Measurements from ENCODE around the gene PHC2.

Gene PHC2

GRCh38 chr1:33369081-33369480 is 61.8 kb downstream of the PHC2 start:
- DNase-seq = no peak

- no peak for DNase-seq
Observed at GRCh38 chr1:33368431-33368830, 62.5 kb downstream of the PHC2 start.

GRCh38 chr1:33367485-33368405 is 63.1 kb downstream of the PHC2 start:
- peak; percentile 80 for DNase-seq

DNA sequence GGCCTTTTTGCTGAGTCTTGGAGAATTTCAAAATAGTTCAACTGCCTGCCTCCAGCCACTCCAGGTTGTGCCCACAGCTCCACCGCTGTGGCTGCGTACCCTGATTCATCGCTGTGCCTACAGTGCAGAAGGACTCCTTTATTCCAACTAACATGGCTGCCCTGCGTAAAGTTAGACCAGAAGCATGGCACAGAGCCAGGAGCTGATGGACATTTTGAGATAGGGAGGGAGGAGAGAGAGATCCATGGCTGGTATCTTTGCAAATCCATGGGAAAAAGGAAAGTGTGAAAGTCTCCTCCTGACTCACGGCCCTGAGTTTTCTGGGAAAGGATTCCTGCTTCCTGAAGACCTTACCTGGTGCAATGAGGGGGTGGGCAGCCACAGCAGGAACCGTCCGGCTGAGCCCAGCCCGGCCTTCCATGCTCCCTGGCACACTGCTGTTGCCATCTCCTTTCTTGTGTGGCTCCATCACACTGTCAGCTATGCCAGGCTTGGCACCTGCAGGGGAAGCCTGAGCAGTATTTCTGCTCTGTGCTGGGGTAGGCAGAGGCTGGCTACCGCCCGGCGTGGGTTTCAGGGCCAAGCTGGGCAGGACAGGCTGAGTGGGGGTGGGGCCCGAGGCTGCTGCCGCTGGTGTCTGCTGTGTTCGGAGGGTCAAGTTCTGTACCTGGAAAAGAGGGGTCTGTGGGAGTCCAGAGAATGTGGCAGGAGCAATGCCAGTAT is 64.0 kb downstream of the PHC2 start:
- DNase-seq = no peak

GRCh38 chr1:33365560-33365997 is 65.3 kb downstream of the PHC2 start:
- peak; percentile 73 for DNase-seq

- peak; percentile 35 for DNase-seq
Observed at GRCh38 chr1:33364565-33364918, 66.4 kb downstream of the PHC2 start.

GRCh38 chr1:33363470-33363861 is 67.4 kb downstream of the PHC2 start:
- DNase-seq = no peak

- no peak for DNase-seq
Observed at GRCh38 chr1:33363021-33363420, 67.9 kb downstream of the PHC2 start.

GRCh38 chr1:33361532-33362235 is 69.2 kb downstream of the PHC2 start:
- no peak for DNase-seq

DNA sequence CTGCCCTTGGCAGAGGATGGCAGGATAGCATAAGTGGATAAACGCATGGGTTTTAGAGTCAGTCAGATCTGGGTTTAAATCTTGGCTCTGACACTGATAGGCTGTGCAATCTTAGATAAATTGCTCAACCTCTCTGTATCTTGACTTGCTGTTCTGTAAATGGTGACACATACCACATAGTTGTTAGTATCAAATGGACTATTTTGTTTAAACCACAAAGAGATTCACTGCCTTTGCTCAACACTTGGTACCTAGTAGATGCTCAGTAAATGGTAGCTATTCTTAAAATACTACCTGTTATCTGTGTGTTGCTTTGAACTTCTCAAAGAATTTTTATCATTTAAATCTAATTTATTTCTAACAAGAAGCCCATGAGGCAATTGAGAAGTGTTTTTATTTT is 70.5 kb downstream of the PHC2 start:
- DNase-seq = no peak

DNA sequence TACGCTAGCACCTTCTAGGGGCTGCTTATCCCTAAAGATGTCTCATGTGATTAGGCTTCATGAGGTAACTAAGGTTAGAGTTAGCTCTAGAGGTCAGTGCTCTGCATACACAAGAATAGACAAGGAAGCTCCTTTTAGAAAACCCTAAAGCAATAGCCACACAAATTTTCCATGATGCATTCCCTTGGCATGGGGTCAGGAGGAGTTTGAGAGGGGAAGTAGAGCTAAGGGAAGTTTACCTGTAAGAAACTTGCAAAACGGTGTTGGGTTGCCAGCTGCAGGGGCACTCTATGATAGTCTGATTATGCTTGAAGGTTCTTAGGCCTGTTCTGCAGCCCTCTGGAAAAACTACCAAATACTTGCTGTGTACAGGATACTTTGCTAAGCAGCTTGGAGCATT is 71.0 kb downstream of the PHC2 start:
- DNase-seq = no peak

- no peak for DNase-seq
Observed at GRCh38 chr1:33358795-33359503, 71.9 kb downstream of the PHC2 start.

GRCh38 chr1:33358114-33358794 is 72.6 kb downstream of the PHC2 start:
- no peak for DNase-seq

DNA sequence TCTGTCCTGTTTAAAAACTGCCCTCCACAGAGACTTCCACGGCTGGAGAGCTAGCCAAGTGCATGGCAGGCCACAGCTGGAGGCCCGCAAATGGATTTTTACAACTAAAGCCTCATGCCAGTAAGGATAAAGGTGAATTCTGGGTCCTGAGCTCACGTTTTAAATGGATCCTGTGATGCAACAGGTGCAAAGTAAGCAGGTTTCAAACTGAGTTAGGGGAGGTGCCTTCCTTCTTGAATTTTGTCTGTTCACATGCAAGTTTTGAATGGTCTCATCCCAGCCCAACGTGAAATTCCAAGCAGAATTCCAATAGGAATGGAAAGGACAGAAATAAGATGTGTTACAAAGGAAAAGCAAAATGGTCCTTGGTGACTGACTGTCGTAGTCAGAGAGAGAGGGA is 73.8 kb downstream of the PHC2 start:
- no peak for DNase-seq

DNA sequence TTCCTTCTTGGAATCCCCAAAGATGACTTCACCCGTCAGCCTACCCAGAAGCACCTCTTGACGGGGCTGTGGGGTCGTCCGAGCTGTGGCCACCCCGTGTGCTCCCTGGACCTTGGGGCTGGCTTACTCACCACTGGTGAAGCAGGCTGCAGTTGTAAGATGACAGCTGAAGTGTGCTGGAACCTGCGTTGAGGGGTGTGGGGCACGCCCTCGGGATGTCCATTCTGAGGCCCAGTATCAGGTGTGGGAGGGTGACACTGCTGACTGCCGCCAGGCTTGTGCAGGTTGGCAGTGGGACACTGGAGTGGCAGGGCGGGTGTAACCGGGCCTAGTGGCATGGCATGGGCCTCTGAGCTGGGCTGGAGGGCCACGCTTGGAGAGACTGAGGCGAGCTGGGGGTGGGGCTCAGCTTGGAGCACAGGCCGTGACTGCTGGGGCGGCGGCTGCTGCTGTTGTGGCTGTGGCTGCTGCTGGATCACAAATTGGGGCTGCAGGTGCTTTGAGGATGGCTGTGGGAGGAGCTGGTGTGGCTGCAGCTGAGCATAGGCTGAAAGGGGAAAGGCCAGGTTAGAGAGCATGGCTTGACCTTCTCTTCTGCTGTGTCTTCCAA is 76.1 kb downstream of the PHC2 start:
- no peak for DNase-seq

DNA sequence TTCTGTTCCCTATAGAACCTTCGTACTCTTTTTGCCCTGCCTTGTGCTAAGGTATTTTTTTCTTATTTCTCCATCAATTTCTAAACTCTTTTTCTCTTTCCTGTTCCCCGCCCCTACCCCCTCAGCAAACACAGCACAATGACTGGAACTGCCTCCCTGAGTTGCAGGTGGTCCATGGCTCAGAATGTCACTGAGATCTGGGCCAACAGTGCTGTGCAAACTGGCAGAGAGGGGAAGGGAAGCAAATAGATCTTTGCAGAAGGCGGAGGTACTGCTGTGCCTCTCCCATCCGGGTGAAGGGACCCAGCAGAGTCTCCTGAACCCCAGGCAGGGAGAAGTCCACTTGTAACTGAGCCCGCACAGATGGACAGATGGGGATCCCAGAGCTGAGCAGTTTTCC is 77.4 kb downstream of the PHC2 start:
- no peak for DNase-seq

- DNase-seq = no peak
Observed at GRCh38 chr1:33351281-33351660, 79.6 kb downstream of the PHC2 start.

DNA sequence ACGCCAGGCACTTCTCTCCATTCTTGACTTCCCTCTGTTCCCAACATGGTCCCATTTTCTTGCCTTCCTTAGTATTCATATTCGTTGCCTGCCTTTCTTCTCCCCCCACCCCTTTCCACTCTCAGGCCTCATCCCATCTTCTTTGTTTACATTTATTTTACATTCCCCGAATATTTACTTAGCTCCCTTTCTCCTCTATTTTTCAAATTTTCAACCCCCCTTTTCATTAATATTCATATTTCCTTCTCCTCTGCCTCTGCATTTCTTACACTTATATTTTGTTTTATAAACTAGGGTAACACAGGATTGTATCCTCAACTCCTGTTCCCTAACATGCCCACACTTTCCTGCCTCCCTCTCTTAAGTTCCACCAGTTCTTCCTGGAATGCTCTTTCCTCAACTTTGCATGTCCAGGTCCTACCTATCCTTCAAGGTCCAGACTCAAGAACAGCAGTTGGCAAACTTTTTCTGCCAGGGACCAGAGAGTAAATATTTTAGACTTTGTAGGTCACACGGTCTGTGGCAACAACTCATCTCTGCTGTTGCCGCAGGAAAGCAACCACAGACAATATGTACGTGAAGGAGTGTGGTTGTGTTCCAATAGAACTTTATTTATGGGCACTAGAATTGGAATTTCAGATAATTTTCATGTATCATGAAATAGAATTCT is 80.1 kb downstream of the PHC2 start:
- DNase-seq = no peak

DNA sequence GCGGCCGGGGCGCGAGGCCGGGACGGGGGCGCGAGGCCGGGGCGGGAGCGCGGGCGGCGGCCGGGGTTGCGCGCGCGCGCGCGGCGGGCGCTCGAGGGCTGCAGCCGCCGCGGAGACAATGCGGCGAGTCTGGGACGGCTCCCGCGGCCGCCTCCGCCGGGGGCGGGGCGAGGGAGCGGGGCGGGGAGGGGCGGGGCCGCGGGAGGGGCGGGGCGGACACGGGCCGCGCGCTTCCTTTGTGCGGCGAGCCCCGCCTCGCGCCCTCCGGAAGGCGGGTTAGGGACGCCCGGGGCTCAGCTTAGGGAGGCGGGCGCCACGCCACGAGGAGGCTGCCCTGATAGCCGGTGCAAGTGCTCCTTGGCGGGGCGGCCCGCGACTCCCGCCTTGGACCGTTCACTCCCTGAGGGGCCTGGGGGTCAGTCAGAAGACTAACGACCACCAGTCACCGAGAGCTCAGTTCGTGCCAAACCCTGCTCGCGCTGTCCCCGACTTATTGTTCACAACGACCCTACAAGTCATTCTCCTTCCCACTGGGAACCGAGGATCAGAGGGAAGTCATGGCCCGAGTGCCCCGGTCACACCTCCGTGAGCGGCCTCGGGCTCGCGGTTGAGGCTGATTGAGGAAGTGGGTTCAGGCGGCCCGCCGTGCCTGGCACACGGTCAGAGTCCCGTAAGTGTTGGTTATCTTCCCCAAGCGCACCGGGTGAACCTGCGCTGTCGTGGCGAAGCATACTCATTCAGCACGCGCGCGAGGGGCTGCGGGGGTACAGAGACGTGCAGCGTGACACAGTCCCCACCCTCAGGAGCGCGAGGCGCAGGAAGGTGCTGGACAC is 80.9 kb downstream of the PHC2 start:
- DNase-seq = peak; percentile 87

Measured in fibroblast of skin of scalp (primary cell).